ENCODE measurements around the gene CEND1.

GRCh38 chr11:762421-763072 lies 27.3 kb downstream of the CEND1 start:
- TF ChIP-seq TAF1 (IDR thresholded peaks at IDR 0.05; ENCODE audit: borderline replicate concordance, low read depth, low read length) (no peak), POLR2AphosphoS5 (IDR thresholded peaks at IDR 0.05; ENCODE audit: low read depth, low read length) (no peak)
